K562 (cell line): ENCODE measurements around the gene RALB.

Experiments used
- CTCF ChIP-seq, 3 experiments: IDR thresholded peaks in 2 of 3; conservative IDR thresholded peaks in 1 of 3; 2 replicates each; pipeline ENCODE4 v1.5.1; 2011 to 2012; ENCODE audit warnings: low read length in 3 of 3, mild to moderate bottlenecking in 3 of 3, control low read depth in 2 of 3, improper control_type of control experiment in 1 of 3, inconsistent platforms in 1 of 3, low read depth in 1 of 3, mixed read lengths in 1 of 3, moderate library complexity in 1 of 3; ENCODE audit not compliant: insufficient read depth in 2 of 3
- FOS ChIP-seq: IDR thresholded peaks from 3 replicates; pipeline ENCODE4 v1.6.1; 2011; ENCODE audit not compliant: insufficient read length; ENCODE audit errors: extremely low read depth
- MEF2D ChIP-seq: conservative IDR thresholded peaks from 2 replicates; pipeline ENCODE4 v1.6.1; 2016; ENCODE audit warnings: low read depth, missing genetic modification characterization, missing compliant biosample characterization
- NFRKB ChIP-seq: fragments of 450-650 bp; IDR thresholded peaks from 2 replicates; pipeline ENCODE4 v1.6.1; 2016; ENCODE audit warnings: low read depth
- RCOR1 ChIP-seq, 2 experiments: IDR thresholded peaks; 2 replicates each; pipeline ENCODE4 v1.6.1; 2012; ENCODE audit warnings: low read depth in 2 of 2, low read length in 2 of 2, borderline replicate concordance in 1 of 2, improper control_type of control experiment in 1 of 2
- SETDB1 ChIP-seq: IDR thresholded peaks from one replicate; pipeline ENCODE4 v1.6.1; 2012; ENCODE audit warnings: low read length, control low read depth, inconsistent platforms
- ZNF277 ChIP-seq: fragments of 250-450 bp; sonication (Bioruptor Pico); IDR thresholded peaks from 2 replicates; pipeline ENCODE4 v1.8.0; 2022; ENCODE audit warnings: inconsistent platforms, mild to moderate bottlenecking, moderate library complexity, borderline replicate concordance
- ZNF778 ChIP-seq: fragments of 450-650 bp; formaldehyde crosslinking; IDR thresholded peaks from 2 replicates; pipeline ENCODE4 v1.4.0; 2020; ENCODE audit warnings: mild to moderate bottlenecking, moderate library complexity

- TF ChIP-seq ZNF778 (CRISPR knock-in tag) (no peak), CTCF (IDR thresholded peaks at IDR 0.05 in 2 of 3, conservative IDR thresholded peaks at IDR 0.05 in 1 of 3; ENCODE audit: insufficient read depth in 2 of 3, low read depth in 1 of 3, low read length in 3 of 3) (no peak), NFRKB (no peak), ZNF277 (CRISPR knock-in tag) (no peak), SETDB1 (no peak), FOS (no peak), RCOR1 (IDR thresholded peaks at IDR 0.05; ENCODE audit: borderline replicate concordance in 1 of 2, low read depth in 2 of 2, low read length in 2 of 2) (no peak), MEF2D (tag) (no peak)
These were observed 89.3 kb downstream of the RALB start for GRCh38 chr2:120341977-120342376.
